NCI-H226 (cell line): ENCODE data around the gene MIPEP.

Experiments used
- DNase-seq: peaks from one replicate; pipeline ENCODE4 v3.0.0-alpha.2; 2015

Gene MIPEP

DNA sequence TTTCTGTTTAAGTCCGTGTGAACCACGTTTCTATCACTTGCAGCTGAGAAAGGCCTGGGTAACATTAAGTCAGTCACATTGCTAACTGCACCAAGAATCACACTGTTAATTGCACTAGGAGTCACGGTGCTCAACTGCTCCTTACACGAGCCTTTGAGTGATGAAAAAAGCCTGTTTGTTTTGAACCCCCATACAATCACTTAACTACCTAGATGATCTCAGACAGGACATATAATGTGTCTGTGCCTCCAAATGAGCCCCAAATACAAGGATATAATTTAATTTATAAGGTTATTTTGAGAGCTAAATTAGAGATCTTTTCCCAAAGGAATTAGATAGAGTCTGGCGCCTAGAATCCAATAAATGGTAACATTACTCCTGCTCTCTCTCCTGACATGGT is 84.1 kb downstream of the MIPEP start:
- no peak for DNase-seq

DNA sequence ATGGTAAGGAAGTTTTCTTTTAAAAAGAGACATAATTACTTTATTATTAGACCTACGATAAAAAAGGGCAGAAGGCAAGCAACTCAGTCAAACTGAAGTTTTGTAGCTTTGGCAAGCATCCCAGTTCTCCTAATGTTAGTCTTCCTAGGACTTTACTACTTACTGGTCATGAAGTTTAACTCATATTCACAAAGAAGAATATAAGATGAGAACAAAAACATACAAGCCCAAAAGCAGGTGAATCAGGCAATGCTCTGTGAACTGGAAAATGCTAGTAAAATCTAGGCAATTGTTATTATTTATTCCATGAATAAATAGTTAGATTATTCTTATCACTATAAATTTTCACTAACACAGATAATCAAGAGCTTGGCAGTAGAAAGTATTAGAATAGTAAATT is 85.0 kb downstream of the MIPEP start:
- no peak for DNase-seq

DNA sequence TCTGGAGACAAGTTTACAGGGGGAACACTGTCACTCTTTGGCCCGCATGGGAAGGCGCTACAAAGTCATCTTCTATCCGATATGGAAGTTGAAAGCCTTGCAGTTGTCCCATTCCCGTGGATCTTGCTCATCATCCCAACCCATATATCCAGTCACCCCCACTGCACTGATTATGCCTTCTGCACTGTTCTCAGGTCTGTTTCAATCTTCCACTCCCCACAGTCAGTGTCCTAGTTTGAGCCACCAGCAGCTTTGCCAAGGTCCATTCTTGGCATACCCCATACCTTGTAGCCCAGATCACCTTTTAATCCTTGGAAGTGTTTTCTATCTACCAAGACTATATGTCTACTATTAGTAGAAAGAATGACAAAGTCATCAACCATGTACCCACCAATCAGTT is 88.1 kb downstream of the MIPEP start:
- no peak for DNase-seq

DNA sequence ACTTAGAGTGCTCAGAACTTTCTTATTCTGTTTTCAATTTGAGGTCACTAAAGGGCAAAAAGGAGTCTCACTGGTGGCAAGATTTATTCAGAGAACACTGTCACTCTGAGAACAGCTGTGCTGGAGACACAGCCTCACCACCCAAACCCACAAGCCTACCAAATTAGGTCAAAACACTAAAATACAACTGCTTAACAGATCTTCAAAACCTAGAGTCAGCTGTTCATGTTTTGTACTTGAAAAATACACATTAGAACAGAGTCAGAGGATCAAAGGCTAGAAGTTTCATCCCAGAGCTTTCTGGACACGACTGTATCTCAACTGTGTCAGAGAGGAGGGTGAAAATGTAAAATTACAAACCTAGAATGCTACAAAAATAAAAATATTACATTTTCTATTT is 89.3 kb downstream of the MIPEP start:
- no peak for DNase-seq

DNA sequence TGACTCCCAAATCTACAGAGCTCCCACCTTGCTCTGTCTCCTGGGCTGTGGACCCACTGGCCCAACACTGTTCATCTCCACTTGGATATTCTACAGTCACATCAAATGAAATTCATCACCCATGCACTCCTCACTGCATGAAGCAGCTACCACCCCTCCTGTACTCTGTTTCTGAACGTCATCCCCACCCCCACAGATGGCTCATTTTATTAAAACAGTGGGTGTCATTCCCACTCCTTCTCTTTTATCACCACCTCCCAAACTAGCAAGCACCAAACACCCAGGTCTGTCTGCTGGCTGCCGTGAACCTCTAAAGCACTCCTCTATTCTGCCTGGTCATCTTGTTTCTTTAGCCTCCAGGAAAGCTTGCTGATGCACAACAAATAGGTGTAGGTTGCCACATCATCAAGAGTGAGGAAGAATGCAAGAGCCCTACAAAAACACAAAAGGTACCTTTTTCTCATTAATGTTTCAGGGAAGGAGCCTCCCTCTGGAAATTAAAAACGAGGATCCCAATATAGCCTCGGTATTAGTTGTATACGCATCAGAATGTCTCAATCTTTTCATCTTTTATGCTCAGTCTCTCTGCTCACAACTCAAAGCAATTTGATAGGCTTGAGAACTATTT is 91.8 kb downstream of the MIPEP start:
- no peak for DNase-seq

DNA sequence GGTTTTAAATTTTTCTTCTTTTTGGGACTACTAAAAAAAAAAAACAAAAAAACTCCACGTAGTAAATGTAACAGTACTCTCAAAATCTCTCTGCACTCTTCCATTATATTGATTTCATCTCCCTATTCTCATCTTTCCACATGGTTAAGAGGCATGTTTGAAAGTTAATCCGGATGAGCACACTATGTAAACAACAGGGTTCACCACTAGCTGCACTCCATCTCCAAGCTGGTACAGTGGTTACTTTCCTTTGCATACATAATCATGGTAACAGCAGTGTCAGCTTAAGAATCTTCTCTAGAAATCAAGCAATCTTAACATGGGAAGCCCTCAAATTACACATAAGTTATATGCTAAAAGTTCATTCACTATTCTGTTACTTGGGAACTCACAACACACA is 92.6 kb downstream of the MIPEP start:
- no peak for DNase-seq

DNA sequence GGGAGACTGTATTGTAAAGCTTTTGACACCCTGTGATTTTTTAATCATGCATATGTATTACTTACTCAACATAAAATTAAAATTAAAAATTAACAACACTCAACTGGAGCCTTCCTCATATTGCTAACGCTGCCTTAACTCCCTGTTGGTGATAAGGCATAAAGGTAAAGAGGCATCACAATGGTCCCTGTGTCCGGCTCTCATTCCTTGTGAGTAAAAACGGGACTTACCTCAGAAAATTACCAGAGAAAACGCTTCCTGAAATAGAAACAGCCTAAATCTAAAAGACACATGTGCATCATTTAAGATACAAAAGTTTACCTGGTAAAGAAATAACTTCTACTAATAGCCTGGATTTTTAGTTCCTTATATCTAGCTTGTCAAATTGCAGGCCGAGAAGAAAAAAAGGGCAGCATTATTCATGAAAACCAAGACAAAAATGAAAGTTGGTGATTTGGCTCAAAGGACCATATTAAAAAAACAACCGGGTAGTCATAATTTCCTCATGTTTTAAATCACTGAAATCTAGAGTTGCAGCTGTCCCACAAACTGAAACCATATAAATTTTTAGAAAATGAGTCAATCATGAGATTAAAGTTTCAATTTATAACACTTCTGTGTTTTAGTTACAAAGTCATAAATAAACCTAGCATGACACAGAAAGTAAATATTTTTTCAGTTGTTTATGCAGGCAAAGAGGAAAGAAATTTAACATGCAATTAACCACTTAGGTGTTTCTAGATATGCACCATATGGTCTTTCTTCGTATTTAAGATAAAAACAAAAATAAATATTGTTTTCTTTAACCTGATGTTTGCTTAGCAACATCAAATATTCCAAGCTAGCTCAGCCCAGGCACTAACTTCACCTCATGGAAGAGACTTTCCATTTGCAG is 94.7 kb downstream of the MIPEP start:
- DNase-seq, result no peak

DNA sequence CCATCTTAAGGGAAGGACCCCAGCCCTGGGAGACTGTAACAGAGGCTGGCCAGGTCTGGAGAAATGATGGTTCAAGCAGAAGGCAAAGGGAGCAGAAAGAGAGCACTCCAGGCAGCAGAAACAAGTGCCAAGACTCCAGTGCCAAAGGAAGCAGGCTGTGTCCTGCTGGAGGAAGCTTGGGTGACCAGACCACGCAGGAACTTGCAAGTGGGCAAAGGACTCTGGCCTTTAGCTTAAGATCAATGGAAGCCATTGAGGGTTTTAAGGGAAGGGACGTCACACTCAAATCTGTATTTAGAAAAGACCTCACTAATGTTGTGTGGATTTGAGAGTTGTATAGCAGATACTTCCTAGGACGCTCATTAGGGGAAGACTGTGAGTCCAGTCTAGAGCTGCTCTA is 95.5 kb downstream of the MIPEP start:
- no peak for DNase-seq

DNA sequence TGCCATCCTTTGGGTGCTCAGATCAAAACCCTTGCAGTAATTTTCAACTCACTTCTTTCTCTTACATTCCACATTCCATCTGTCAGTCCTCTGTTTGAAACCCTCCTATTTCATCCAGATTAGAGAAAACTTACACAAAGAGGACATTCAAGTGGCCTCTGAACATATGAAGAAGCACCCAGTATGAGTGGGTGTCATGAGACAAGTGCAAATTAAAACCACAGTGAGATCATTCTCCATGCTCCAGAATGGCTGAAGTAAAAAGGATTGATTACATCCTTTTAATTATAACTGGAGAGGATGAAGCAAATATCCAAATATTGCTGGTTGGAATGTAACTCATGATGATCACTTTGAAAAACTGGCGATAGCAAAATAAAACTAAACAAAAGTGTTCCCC is 96.5 kb downstream of the MIPEP start:
- no peak for DNase-seq

DNA sequence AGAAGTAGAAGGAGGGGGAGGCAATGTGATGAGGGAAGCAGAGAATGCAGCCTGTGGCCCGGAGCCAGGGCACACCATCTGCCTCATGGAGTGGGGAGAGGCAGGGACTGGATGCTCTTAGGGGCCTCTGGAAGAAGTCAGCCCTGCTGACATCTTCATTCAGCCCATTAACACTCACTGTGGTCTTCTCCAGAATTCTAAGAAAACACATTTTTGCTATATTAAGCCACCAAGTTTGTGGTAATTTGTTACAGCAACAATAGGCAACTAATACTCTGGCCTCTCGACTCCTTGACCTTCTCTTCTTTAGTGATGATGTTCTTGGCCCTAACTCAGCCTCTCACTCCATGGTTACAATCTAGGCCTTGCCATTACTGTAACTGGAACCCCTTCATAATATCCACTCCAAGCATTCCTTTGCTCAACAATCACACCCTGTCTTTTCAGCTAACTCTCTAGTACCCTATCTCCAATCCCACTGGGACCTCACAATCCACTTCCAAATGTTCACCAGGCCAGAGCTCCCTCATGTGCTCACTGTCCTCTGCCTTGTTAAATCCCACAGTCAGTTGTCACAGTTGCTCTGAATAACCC is 98.5 kb downstream of the MIPEP start:
- DNase-seq, result peak; percentile 2

DNA sequence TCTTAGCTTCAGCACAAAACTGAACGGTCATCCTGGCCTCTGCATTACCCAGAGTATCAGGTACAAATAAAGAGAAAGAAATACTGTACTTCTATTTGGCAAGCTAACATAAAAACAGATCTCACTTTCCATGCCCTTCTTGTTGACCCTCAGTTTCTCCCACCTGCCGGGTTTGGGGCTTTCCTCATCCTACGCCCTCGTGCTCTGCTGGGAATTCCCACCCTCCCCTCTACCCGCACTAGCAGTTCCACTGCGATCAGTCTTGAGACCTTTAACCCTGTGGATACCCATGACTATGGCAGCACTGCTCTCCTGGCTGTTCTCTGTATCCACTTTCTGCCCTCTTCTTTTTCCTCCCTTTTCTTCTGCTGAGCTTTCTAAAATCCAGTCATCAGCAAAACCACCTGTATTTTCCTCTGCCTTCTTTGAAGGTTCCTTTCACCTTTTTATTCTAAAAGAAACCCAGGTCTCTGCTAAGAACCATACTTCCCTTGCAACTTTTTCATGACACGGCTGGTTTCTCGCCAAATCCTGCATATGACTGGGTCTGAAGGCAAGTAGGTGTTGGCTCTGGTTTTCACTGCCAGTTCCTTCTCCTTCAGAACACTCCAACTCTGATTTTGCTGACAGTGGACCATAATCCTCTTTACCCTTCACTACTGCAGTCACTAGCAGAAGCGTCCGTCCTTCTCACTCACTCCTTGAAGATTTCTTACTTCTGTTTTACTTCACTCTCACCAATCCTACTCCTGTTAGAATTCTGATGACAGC is 99.4 kb downstream of the MIPEP start:
- DNase-seq, result no peak

DNA sequence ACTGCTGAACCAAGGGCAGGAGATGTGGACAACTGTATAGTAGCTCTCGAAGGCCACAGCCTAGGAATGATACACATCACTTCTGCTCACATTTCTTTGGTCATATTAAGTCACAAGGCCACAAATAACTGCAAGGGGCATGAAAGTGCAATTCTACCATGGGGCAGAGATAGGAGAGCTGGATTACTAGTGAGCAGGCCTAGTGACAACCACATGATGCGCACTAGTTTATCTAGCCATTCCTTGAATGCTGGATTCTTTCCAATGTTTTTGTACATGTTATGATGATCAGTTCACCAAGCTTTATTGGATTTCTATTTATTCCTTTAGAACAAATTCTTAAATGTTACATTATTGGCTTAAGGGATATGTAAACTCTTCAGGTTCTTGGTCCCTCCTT is 100.7 kb downstream of the MIPEP start:
- no peak for DNase-seq

DNA sequence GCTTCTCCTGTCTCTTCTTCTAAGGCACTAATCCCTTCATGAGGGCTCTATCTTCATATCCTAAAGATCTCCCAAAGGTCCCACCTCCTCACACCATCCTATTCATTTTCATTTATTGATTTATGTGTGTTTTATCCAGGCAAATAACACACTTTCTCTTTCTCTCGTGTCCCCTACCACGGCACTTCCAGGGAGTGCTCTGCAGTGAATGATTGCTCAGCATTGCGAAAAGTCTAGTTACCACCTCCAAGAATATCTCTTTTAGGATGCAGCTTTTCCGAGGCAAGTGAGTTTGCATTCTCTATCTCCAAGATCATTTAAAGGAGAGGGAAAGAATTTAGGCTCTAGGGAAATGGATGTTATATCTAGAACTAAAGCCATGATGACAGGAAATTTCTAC is 101.7 kb downstream of the MIPEP start:
- DNase-seq, result no peak

DNA sequence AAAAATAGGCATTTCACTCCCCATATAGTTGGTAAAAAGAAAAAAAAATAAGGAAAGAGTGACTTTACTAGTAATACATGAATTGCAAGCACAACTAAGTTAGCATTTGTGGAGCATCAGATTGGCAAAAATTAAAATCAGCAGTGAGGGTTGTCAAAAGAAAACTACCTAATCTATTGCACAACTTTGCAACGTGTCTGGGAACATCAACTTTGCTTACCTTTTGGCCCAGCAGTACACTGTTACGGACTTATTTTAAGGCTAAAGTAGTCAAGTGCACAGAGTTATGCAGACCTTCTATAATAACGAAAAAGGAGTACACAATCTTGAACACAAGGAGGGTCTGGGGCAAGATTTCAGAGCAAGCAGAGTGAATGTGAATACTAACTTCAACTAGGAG is 102.6 kb downstream of the MIPEP start:
- DNase-seq, result no peak

DNA sequence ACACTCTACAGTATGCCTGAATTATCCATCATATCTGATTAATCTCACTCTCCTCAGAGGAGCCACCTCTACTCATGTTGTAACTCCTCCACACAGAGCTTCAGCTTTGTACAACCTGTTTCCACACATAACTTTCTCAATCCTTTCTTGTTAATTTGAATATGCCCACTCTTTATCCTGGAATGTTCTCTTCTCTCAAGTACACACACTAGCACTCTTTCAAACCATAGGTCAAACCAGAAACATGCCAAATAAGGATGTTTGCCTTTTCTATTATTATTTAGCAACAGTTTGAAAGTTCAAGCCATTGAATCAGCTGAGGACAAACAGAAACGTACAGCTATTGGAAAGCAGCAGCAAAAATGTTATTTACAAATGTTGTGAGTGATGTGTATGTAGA is 110.3 kb downstream of the MIPEP start:
- no peak for DNase-seq

DNA sequence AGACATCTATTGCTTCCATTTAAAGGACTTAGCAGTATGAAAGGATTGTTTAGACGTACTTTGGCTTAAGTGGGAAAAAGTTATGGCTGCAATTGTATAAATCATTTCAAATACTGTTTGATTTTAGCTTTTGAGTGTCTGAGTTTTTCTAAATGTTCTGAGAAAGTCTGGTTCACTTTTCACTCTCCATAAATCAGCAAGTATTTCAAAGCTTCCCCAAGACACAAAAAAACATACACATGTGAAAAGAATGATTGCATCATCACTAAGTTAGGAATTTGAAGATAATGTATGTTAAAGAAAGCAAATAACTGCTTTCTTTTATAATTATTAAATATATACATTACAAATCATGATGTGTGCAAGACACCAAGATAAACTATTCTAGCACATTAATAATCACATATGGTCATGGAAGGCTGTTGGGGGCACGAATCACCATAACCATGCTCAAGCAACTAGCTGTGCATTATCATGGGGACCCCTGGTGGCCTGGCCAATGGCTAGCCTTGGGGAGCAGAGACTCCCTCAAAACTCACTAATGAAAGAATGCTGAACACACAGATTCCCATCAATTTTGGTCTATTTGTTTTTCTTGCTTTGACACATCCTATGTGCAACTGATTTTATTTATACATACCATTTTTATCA is 111.1 kb downstream of the MIPEP start:
- no peak for DNase-seq

DNA sequence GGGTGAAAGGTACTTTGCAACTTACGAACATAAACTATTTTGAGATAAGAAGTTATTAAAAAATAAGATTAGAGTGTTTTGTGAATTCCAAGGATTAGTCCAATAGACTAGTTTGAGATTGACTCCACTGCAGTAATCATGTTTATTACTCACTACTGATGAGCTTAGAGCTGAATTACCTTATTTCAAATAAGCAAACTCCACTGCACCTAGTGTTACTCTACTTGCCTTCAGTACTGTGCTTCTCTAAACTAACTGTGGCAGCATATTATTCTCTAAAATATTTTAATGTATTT is 111.7 kb downstream of the MIPEP start:
- no peak for DNase-seq

DNA sequence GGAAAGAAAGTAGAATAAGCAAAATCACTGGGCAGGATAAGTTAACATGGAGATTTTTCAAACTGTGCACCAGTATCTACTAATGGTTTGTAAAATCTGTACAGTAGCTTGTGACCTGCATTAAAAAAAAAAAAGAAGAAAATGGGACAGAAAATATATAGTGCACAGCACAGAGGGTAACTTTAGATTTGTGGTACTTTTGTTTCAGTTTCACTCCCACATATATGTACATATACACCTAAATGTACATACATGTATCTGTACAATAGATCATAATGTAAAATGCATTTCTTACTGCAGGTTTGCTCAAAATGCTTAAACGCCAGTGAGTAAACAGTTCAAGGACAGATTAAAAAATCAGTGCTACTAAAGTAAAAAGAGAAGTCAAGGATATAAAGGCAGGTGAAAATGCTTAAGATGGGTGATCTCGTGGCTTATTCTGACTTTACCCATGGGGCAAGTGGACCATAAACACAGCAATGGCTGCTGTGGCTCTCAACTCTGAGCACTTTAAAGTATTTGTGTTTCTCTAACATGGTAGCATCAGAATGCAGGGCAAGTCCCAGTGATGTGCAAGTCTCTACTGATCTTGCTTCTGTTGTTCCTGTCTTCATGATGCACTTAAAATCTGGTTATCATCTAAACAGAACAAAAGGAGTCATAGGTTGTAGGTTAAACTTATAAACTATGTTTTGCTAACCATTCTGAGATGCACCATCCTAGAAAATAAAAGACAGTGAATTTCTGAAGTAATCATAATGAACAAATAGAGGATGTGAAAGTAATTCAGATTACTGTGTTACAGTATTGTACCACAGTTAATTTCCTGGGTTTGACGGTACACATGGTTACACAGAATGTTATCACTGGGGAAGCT is 112.3 kb downstream of the MIPEP start:
- no peak for DNase-seq

DNA sequence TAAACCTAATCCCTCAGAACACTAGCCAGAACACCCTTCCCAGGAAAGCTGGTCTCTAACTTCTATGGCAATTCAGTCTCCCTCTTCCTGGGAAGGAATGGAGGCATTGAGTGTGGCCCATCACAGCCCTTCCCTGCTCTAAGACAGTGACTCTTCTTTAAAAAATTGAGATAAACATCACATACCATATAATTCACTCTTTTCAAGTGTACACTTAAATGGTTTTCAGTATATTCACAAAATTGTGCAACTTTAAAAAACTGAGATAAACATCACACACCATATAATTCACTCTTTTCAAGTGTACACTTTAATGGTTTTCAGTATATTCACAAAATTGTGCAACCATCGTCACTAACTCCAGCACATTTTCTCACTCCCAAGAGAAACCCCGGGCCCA is 116.5 kb downstream of the MIPEP start:
- DNase-seq, result no peak

DNA sequence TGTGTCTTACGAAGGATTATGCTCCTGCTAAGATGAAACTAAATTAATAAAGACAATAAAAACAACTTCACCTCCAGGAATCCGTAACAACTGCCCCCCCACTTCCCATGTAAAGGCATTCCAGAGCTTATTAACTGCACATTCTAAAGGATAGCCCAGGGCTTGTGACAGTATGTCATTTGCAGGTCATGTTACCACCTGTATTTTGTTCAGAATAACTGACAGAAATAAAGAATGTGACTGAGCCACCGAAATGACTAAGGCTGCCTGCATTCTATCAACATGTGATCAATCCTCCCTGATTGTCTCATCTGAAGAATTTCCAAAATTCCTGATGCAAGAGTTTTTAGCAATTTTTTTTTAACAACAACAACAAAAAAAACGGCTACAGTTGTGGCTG is 117.2 kb downstream of the MIPEP start:
- DNase-seq, result no peak

DNA sequence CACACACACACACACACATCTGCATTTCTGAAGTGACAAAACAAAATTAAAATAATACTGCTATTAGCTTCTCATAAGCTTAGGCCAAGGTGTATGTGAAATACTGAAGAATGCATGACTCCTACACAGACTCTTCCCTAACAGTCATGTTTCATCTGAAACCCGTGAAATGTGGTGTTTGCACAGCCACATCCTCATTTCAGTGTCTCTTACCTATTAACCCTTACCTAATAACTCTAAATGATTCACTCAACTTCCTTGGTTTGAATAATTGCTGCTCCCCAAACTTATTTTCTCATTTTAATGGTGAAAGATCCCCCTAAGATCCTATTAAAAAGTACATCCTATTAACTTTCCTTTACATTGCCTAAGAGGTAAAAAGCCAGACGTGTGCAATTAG is 117.6 kb downstream of the MIPEP start:
- no peak for DNase-seq

DNA sequence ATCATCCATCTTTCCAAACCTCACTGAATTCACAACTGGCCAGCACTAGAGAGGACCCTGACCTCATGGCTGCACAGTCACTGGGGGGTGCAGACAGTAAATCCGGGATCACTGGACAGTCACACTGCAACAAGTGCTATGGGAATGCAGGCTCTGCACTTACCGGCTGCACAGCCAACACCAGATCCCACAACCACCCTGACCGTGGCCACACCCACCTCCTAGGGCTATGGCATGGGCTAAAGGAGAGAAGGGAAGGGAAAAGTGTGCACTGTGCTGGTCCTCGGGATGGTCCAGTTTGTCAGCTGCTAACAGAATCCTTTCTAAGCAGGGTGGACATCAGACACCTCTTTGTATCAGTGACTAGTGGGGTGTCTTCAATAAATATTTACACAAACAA is 118.2 kb downstream of the MIPEP start:
- no peak for DNase-seq
